AG04449 (cell line): ENCODE data around the gene ADAMTS15.
A peak's percentile ranks its signal among the peaks of the same experiment; 100 is the strongest.

Source experiments
- CTCF ChIA-PET: fragments of 350-600 bp; formaldehyde crosslinking; extraction: SDS; loops from one replicate; lab custom pipeline; 2021; ENCODE audit warnings: antibody characterized with exemption; lab: Yijun Ruan, JAX
- POLR2A ChIA-PET: fragments of 400-600, 350-600 bp; formaldehyde crosslinking; extraction: SDS; loops from one replicate; lab custom pipeline; 2020; ENCODE audit warnings: antibody characterized with exemption, inconsistent platforms; lab: Yijun Ruan, JAX
- DNase-seq: peaks from one replicate; pipeline ENCODE4 v3.0.0-alpha.2; 2010; ENCODE audit warnings: low read depth, low spot score
- H3K4me3 ChIP-seq: 2 replicates; pipeline ENCODE4 v1.5.1; 2011; ENCODE audit warnings: low read depth, mild to moderate bottlenecking, control low read depth, low read length
- TF ChIP-seq, protein P1 (sequence below): IDR thresholded peaks from one replicate; pipeline ENCODE4 v1.5.1; 2011; ENCODE audit warnings: mild to moderate bottlenecking, moderate library complexity, low read length, control low read depth, inconsistent platforms; ENCODE audit not compliant: insufficient read depth; ENCODE audit errors: missing control alignments

Gene ADAMTS15

DNA sequence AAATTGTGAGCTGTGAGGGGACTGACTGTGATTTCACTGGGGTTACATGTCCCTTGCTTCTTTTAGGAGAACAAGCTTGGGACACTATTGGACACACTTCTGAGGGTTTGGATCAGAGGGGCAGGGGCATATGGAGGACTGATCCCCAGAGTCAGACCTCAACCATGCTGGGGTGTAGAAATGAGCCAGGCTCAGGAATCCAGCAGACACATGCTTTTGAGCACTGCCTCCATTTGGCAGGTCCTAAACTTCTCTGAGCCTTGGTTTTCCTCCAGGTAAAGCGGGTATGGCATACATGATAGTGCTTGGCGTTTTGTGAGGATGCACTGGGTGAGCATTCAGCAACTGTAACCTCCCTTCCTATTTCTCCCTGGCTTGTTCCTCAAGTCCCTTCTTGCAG is 74.7 kb downstream of the ADAMTS15 start:
- ChIA-PET CTCF (interaction anchor here (0.5 to 2.3 kb wide), 3 partner anchors 15 to 339 kb away, joined by 3 to 8 read pairs (median 6); no protein-coding TSS in a partner anchor), POLR2A (no interaction called here)

DNA sequence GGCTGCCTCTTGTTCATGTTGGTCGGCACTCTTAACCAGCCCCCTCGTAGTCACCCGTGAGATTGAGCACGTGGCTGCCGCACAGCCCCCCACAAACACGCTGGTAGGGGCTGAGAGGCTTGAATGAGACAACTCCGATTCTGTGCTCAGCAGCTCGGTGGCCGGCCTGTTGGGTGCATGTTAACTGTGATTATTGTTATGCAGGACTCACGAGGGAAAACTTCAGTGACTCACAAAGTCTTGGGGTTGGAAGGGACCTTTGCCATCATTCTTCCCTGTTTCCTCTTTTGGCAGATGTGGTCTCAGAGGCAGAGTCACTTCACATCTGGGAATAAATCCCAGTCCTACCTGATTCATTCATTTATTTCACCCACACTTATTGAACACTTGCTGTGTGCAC is 75.2 kb downstream of the ADAMTS15 start:
- H3K4me3 ChIP-seq = no peak overlapping the region
- CTCF ChIA-PET = interaction anchor here (0.5 kb wide), 1 partner anchor 15 kb away, joined by 3 read pairs; no protein-coding TSS in a partner anchor
- TF ChIP-seq, protein P1, sequence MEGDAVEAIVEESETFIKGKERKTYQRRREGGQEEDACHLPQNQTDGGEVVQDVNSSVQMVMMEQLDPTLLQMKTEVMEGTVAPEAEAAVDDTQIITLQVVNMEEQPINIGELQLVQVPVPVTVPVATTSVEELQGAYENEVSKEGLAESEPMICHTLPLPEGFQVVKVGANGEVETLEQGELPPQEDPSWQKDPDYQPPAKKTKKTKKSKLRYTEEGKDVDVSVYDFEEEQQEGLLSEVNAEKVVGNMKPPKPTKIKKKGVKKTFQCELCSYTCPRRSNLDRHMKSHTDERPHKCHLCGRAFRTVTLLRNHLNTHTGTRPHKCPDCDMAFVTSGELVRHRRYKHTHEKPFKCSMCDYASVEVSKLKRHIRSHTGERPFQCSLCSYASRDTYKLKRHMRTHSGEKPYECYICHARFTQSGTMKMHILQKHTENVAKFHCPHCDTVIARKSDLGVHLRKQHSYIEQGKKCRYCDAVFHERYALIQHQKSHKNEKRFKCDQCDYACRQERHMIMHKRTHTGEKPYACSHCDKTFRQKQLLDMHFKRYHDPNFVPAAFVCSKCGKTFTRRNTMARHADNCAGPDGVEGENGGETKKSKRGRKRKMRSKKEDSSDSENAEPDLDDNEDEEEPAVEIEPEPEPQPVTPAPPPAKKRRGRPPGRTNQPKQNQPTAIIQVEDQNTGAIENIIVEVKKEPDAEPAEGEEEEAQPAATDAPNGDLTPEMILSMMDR = no peak
- POLR2A ChIA-PET = no interaction called here
- peak; percentile 29 for DNase-seq

More for the DNA sequence above, 74.7 kb downstream of the ADAMTS15 start:
- TF ChIP-seq, protein P1 = no peak
- no peak for DNase-seq
- H3K4me3 ChIP-seq = no peak overlapping the region

DNA sequence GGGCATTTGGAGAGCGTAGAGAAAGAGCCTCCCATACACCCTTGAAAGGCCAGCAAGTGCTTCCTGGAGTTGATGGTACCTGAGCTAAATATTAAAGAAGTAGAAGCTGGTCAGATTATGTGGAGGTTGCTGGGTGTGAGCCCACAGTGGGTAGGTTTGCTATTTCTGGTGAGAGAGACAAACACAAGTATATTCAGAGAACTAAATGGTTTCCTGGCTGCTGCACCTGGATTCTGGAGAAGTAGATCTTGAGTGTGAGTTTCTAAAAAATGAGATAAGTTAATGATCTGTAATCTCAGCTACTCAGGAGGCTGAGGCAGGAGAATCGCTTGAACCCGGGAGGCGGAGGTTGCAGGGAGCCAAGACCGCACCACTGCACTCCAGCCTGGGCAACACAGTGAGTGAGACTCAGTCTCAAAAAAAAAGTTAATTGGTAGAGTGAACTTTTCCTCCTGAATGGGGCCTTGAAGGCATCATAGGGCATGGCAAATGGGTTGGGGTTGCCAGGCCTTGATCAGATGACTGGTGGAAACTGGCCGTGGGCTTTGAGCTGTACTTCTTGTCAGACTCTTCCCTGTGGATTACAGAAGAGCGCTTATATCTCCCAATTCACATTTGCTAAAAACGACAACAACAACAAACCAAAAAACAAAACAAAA is 75.8 kb downstream of the ADAMTS15 start:
- TF ChIP-seq, protein P1 = no peak

DNA sequence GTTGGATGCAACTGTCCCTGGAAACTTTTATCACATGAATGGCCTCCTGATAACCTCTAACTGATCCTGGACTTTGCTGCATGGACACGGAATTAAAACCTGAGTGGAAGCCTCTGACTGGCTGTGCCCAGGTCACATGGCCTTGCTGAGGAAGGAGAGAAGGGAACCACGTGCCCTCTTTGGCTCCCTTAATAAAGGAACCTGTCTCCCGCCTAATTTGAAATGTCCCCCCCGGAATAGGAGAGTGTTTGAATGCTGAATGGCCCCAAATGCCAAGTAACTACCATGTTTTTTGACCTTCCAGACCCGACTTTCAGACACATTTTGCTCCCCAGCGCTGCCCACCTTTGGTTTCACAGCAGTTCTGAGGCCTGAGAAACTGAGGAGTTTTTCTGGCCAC is 76.9 kb downstream of the ADAMTS15 start:
- TF ChIP-seq, protein P1 = no peak
- ChIA-PET POLR2A (no interaction called here), CTCF (no interaction called here)
- DNase-seq = no peak
- no peak overlapping the region for H3K4me3 ChIP-seq

More for the DNA sequence above, 75.8 kb downstream of the ADAMTS15 start:
- POLR2A ChIA-PET = no interaction called here
- no peak overlapping the region for H3K4me3 ChIP-seq
- CTCF ChIA-PET = no interaction called here
- no peak for DNase-seq
